HG02884 (cell line): ENCODE measurements around the gene RASGEF1B.
A peak's percentile ranks its signal among the peaks of the same experiment; 100 is the strongest.
"Not testable (repeated sequence)": the region's sequence is repeated elsewhere in the genome, so short reads cannot be mapped to it uniquely, and the experiment has no call there.

Source experiments
- ATAC-seq: cut with Tn5 transposase; IDR thresholded peaks from one replicate; pipeline ENCODE4 v1.9.1; 2021; ENCODE audit warnings: mild to moderate bottlenecking, moderate library complexity; ENCODE audit not compliant: unreplicated experiment

The RASGEF1B gene

DNA sequence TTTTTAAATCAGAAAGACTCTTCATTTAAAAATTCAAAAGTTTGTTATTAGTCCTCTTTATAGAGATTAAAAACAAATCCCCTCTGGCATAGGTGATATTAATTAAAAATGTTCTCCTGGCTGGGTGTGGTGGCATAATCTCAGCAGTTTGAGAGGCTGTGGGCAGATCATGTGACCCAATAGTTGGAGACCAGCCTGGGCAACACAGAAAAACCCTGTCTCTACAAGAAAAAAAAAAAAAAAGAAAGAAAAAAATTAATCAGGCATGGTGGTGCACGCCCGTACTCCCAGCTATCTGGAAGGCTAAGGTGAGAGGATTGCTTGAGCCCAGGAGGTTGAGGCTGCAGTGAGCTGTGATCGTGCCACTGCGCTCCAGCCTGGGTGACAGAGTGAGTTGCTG, 38.9 kb downstream of the RASGEF1B start:
- no peak for ATAC-seq

DNA sequence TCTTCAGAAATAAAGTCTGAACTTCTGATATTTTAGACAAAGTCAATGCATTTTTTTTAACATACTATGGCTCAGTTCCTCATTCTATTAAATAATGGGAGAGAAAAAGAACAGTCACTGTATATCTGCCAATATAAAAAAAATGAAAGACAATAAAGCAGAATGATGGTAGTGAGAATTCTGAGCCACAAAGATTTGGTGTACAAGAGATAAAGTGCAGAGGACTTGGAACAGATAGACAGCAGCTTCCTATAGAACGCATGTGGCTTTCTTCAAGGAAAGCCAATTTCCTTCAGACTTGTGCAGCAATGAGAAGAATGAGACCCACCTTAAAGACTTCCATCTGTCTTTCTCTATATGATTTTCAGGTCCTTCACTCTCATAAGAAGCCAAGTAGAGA, 39.7 kb downstream of the RASGEF1B start:
- no peak for ATAC-seq

DNA sequence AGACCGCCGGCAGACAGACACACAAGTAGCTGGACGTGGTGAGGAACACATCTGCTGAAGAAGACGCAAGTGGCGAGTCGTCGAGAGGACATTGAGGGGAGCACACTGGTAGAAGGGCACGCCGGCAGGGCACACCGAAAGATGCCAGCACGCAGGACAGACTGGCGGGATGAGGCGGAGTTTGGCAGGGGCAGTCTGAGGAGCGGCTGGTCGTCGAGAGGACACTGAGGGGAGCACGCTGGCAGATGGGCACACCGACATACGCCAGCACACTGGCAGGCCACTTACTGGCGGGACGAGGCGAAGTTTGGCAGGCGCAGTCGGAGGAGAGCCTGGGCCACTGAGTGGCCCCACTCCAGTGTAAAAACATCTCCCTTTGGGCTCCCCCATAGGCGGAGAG, 42.1 kb downstream of the RASGEF1B start:
- ATAC-seq = no peak

DNA sequence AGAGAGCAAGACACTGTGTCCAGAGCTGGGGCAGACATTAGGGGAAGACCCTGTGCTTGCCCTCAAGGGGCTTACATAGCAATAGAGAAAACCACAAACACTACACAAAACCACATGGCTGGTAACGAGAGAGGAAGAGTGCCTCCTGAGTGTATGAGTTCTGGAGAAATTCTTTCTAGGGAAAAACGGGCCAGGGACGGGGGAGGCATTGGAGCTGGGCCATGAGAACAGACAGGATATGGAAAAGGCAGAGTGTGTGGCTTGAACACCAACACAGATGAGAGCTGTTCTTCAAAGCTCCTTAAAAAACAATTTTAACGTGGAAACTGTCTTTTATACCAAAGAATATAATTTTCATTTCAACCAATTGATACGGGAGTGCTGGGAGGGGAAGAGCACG, 42.7 kb downstream of the RASGEF1B start:
- no peak for ATAC-seq

DNA sequence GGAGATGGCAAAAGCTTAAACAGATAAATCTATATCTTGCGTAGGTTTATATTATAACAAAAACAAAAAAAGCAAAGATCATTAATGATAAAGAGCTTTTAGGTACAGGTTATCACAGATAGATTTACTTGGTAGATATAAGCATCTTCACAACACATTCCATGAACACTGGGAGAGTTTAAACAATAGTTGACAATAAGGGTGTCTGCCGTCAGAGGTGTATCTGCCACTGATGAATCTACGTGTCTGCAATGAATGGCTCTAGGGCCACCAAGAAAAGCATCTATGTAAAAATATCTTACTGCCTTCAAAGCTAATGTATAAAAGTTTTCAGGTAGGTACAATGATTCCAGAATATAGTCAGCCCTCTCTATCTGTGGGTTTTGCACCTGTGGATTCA, 43.7 kb downstream of the RASGEF1B start:
- no peak for ATAC-seq

DNA sequence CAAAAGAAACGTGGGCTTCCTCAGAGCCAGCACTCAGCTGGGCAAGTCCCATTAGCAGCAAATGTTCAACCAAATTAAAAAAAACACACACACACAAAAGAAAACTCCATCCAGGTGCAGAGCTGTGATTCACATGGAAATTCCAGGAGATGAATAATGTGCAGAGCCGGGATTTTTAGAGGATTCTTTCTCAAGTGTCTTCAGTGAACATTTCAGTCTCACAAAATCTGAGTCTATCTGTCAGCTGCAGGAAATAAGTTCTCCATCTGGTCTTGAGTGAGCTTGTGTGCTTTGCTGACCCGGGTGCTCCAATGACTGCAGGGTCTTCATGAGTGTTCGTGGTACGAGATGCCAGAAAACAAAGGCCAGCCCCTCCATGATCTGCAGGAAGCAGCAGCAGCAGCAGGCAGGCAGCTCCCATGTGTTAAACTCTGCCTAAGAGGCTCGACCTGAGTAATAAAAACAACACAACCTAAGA, 44.3 kb downstream of the RASGEF1B start:
- ATAC-seq = no peak

DNA sequence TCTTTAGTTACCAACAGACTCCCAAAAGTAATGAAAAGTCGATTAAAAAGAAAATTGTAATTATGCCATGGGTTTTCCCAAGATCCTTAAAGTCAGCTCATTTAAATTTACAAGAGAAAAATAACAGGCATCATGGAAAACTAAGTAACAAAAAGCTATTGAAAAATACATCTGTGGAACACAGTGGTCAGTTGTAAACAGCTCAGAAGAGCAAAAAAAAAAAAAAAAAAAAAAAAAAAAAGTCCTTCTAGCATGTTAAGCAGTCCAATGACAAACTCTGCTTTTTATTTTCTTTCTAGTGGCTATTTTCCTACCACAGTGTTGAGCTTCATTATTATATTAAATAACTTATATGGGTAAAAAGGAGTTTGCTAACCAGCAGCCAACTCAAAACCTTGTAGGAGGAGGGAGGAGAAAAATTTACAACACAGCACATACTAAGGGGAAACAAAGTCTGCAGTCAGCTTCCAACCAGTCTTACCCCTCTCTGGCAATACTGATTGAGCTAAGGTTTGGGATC, 44.9 kb downstream of the RASGEF1B start:
- ATAC-seq = no peak

DNA sequence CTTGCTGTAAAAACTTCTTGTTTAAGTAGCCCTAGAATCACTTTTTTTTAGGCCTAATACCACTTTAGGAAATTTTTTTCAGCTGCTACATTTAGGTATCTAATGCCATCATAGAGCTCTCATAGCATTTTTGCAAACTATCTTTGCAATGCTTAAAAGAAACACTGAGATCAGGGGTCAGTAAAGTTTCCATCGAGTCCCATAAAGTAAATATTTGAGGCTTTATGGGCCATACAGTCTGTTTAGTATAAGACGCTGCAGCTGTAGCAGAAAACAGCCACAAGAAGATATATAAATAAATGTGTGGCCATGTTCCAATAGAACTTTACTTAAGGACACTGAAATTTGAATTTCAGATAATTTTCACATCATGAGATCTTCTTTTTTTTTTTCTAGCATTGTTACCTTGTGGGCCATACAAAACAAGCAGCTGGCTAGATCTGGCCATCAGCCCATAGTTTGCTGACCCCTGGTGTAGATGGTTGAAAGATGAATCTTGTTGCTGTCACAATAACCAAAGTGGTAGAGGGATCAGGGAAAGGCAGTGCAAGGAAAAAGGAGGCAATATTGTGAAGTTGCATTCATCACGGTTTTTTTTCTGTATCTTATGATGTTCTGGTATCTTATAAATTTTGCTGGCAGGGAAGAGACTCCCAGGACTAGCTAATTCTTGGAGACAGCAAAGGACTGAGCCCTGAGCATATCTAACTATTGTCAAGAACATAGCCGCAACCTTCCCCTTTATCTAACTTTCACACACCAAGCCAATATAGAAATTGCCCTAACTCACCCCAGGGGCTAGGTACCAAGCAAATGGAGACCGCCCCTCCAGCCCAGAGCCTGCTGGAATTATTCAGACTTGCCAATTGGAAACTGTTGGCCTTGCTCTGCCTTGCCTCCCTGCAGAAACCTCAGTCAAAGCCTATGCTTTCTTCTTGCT, 46.6 kb downstream of the RASGEF1B start:
- ATAC-seq = no peak

DNA sequence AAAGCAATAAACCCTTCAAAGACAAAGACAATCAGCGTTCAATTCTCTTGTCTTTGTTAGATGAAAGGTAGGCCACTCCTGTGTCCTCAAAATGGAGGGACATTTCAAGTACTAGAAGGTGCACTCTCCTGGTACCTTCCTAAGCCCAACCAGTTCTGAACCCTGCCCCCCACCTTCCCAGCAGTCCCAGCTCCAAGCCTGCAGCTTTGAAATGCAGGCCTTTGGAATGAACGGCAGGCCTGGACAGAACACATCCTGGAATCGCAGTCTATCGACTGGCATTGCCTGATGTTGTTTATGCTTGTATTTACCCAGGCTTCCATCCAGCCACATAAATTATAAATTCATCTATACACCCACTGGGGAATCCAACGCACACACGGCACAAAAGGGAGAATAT, 47.4 kb downstream of the RASGEF1B start:
- ATAC-seq = no peak

DNA sequence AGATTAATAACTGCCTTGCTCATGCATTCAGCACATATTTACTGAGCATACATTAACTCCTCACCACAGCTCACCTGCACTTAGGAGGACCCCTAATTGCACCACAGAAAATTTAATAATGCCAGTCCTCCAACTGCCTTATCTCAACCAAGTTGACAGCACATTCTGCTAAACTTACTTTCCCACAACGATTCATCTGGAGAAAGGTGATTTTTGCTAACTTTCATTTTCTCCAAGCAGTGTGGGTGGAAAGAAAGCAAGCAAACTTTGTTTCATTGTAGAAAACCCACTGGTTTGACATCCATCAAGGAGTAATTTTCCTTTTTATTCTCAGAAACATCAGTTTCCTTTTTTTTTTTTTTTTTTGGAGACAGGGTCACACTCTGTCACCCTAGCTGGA, 49.1 kb downstream of the RASGEF1B start:
- ATAC-seq = peak; percentile 35

DNA sequence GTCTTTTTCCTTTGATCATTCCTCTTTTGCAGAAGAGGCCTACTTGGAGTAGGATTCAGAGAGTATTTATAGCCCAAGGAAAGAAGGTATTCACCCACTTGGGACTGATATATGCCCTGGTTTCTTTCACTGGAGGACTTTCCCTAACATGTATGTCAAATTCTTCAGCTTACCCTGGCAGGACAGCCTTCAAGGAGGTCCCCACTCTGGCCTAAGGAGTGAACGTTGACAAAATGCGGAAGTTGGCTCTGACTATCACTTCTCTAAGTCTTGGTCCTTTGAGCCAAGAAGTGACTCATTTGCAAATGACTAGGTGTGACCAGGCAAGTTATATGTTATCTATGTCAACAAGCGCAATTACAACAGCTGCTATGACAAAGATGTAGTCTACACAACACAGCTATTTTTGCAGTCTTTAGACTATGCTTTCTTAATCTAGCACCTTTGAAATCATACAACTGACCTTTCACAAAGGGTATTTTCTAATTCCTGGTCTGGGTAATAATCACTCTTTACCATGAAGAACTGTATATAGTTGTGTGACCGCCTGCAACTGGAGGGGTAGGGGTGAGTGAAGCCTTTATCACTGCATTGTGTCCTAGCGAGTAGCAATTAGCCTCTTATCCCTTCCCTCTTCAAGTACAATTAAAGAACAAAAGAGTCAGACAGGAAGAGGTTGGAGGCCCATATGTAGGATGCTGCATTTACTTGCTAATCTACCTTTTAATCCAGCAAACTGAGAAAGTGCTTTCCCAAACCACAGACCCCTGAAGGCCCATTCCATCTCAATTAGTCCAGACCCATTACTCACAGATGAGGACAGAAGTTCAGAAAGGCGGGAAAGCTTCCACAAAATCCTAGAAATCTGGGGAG, 50.1 kb downstream of the RASGEF1B start:
- ATAC-seq = peak; percentile 98

DNA sequence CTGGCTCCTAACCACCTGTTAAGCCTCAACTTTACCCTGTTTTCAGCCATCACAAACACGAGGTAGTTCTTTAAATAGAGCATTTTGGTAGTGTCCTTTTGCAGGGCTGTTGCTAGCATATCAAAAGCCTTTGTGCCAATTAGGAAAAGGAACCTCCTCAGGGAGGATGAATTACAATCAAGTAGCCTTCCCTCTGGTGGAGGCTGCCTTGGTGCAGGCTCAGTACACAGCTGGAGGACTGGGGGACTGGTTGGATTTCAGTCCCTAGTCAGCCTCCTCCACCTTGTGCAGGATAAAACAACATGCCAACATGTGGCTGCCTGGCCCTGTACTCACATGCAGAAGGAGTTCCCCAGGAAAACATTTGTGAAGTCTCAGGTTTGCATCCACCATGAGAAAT, 53.1 kb downstream of the RASGEF1B start:
- ATAC-seq = no peak

DNA sequence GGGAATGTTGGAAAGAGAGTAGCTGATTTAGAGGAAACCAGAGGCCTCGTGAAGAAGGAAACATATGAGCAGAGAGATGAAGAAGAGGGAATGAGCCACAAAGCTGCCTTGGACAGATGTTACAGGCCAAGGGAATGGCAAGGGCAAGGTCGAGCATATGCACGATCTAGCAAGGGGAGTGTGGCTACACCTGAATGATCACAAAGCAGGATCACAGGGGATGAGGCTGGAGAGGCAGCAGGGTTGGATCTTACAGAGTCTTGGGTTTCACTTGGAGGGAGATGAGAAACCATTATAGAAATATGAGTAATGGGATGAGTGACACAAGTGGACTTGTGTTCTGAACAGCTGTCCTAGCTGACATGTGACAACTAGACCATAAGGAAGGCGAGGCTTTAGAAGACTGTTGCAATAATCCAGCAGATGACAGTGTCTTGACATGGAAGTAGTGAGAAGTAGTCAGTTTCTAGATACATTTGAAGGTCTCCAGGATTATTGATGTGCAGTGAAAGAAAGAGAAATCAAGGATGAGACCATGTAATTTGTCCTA, 58.7 kb downstream of the RASGEF1B start:
- no peak for ATAC-seq

DNA sequence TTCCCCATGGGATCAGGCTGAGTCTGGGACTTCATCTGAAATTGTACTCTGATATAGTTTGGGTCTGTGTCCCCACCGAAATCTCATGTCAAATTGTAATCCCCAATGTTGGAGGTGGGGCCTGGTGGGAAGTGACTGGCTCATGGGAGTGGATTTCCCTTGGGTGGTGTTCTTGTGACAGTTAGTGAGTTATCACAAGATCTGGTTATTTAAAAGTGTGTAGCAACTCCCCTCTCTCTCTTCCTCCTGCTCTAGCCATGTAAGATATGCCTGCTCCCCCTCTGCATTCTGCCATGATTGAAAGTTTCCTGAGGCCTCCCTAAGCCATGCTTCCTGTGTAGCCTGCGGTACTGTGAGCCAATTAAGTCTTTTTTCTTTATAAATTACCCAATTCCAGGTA, 61.0 kb downstream of the RASGEF1B start:
- no peak for ATAC-seq

DNA sequence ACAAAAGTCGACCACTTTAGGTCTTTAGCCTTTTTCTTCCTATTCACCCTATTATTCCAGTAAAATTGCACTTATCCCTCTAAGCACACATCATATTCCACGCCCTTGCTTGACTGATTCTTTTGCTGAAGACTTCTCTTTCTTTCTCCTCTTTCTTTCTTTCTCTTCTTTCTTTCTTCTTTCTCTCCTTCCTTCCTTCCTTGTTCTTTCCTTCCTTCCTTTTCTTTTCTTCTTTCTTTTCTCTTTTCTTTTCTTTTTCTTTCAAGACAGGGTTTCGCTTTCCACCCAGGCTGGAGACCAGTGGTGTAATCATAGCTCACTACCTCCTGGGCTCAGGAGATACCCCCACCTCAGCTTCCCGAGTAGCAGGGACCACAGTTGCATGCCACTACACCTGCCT, 61.9 kb downstream of the RASGEF1B start:
- no peak for ATAC-seq

DNA sequence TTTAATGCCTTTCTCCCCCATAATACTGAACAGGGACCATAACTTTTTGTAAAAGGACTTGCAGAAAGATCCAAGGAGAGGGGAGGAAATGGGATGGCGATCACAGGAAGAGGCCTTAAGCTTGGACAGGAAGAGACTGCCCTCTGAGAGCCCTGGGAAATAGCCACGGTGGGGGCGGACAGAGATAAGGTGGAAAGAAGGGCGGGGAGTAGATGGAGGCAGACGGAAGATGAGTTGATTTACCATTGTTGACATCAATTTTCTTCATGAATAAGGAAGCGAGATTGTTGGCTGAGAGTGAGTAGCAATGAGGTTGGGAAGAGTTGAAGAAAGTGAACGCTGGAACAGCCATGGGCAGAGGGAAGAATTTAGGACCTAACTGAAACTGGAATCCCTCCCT, 63.4 kb downstream of the RASGEF1B start:
- no peak for ATAC-seq

DNA sequence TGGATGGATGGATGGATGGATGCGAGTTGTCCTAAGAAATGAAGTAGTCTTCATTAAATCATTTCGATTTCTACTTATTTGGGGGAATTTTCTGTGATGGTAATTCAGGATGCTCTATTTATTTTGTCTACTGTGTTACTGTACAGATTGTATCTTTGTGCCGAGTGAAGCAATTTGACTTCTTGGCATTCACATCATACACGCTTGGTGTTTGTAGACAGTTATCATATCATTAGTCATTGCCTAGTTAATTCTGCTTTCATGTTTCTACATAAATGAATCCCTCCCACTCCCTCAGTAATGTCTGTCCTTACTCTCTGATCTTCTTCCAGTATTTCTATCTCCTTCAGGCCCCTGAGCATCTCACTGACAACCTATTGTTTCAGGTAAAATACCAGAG, 64.0 kb downstream of the RASGEF1B start:
- no peak for ATAC-seq

DNA sequence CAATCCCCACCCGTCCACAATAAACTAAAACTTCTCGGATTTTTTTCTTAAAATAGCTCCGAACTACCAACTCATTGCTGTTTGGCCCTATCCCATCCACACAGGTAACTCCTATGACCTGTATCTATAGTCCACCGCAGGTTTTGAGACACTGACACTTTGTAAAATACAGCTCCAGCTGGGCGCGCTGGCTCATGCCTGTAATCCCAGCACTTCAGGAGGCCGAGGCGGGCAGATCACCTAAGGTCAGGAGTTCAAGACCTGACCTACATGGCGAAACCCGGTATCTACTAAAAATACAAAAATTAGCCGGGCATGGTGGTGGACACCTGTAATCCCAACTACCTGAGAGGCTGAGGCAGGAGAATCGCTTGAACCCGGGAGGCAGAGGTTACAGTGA, 65.2 kb downstream of the RASGEF1B start:
- not testable (repeated sequence) for ATAC-seq

DNA sequence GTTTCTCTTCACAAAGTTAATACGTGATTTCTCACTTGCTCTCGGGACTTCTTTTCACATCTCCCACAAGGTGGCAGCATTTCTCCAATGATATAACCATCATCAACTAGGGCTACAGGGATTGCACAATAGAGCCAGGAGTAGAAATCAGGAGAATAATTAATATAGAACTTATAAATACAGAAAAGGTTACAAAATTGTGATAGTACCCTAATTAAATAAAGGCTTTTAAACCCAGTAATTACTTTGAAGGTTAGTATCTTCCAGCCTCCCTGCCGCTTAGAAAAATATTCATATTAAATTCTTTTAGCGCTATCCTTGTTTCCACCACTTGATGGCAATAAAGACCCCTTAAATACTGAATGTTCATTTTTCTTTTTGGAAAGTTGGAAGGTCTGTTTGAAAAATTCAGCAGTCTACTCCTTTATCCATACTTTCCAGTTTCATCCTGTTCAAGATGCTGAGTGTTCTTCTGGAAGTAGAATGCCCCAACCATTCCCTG, 65.8 kb downstream of the RASGEF1B start:
- peak; percentile 87 for ATAC-seq

DNA sequence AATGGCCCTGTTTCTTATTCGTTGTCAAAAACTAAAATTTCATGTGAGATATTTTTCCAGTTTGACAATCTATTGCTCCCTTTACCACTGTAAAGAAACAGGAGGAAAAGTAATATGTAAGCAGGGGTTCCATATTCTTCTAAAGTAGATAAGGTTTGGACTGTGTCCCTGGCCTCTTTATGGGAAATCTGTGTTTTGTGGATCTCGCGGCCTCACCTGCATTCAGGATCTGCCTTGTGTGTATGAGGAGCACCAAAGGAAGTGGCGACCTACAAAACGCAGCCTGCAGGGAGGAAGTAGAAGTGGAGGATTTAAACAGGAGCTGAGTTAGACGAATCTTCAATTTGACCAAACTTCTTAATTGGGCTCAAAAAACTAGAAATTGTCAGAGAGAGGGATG, 67.0 kb downstream of the RASGEF1B start:
- ATAC-seq = no peak

DNA sequence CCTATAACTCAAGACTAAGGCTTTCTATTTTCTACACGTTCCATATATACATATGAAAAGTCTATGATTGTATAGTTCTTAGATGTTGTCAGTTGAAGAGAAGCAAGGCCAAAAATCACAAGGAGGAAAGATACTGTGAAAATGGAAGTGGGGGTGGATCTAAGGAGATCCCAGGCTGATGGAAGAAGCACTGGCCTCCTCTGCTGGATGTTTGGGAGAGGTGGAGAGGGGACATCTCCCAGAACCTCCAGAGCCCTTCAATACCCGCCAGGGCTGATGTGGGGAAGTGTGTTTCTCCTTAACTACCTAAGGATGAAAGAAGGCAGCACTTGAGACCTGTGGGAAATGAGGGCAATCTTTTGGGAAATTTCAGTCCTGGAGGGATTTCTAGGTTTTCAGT, 67.4 kb downstream of the RASGEF1B start:
- no peak for ATAC-seq
